ENCODE data around the gene PLXNA4.

PLXNA4 gene

GRCh38 chr7:132154695-132155471 lies 421.4 kb downstream of the PLXNA4 start (continued):
- TF ChIP-seq ZNF518A (tag by site-specific recombination; conservative IDR thresholded peaks at IDR 0.05; ENCODE audit: low read depth) = no peak
- TF ChIP-seq KLF17 (tag by site-specific recombination; IDR thresholded peaks at IDR 0.05) = no peak
- TF ChIP-seq ZNF561 (tag by site-specific recombination; IDR thresholded peaks at IDR 0.05; ENCODE audit: borderline replicate concordance) = no peak
- TF ChIP-seq ZNF501 (tag by site-specific recombination; IDR thresholded peaks at IDR 0.05) = no peak
- TF ChIP-seq BCL11A (tag by site-specific recombination; IDR thresholded peaks at IDR 0.05; ENCODE audit: low read depth) = no peak
- TF ChIP-seq PRDM4 (tag by site-specific recombination; IDR thresholded peaks at IDR 0.05) = no peak
- no peak for TF ChIP-seq ZBTB48 (tag by site-specific recombination; IDR thresholded peaks at IDR 0.05)
- no peak for TF ChIP-seq GLI4 (tag by site-specific recombination; IDR thresholded peaks at IDR 0.05)

- ChIA-PET POLR2A (no interaction called here), CTCF (interaction anchor here (0.5 to 0.7 kb wide), 3 partner anchors 23 to 1694 kb away, joined by 3 to 5 read pairs (median 4); no protein-coding TSS in a partner anchor)
- Histone ChIP-seq H3K9me3 (ENCODE audit: control insufficient read depth, insufficient read depth, low read depth, low read length) (no peaks in the 10 kb centered on the region), H3K4me3 (ENCODE audit: low read depth, low read length) (no peak overlapping the region), H3K4me1 (ENCODE audit: control insufficient read depth, insufficient read depth, low read length) (no peaks in the 10 kb centered on the region), H3K36me3 (ENCODE audit: control insufficient read depth in 2 of 2, insufficient read depth in 1 of 2, low read length in 2 of 2) (no peaks in the 10 kb centered on the region), H3K27ac (ENCODE audit: extremely low read depth, low read depth, low read length) (no peak overlapping the region)
- TF ChIP-seq ZNF48 (tag by site-specific recombination; IDR thresholded peaks at IDR 0.05) = no peak
Observed at GRCh38 chr7:132154248-132154647, 422.0 kb downstream of the PLXNA4 start.

- Histone ChIP-seq H3K4me1 (ENCODE audit: control insufficient read depth, insufficient read depth, low read length) (no peaks in the 10 kb centered on the region), H3K4me3 (ENCODE audit: low read depth, low read length) (no peak overlapping the region), H3K9me3 (ENCODE audit: control insufficient read depth, insufficient read depth, low read depth, low read length) (no peaks in the 10 kb centered on the region), H3K27ac (ENCODE audit: extremely low read depth, low read depth, low read length) (no peak overlapping the region), H3K36me3 (ENCODE audit: control insufficient read depth in 2 of 2, insufficient read depth in 1 of 2, low read length in 2 of 2) (no peaks in the 10 kb centered on the region)
- POLR2A ChIA-PET = no interaction called here
- CTCF ChIA-PET = interaction anchor here (0.6 kb wide), 2 partner anchors 462 to 595 kb away, joined by 3 to 4 read pairs; no protein-coding TSS in a partner anchor
- TF ChIP-seq ZNF596 (tag by site-specific recombination; IDR thresholded peaks at IDR 0.05) (no peak), ZNF266 (tag by site-specific recombination; IDR thresholded peaks at IDR 0.05; ENCODE audit: low read depth) (no peak), ZNF169 (tag by site-specific recombination; IDR thresholded peaks at IDR 0.05) (no peak), ZNF768 (tag by site-specific recombination; IDR thresholded peaks at IDR 0.05) (no peak), SP7 (tag by site-specific recombination; IDR thresholded peaks at IDR 0.05) (no peak), ZNF639 (tag by site-specific recombination; IDR thresholded peaks at IDR 0.05) (no peak), ZNF350 (tag by site-specific recombination; IDR thresholded peaks at IDR 0.05) (no peak), ZNF792 (tag by site-specific recombination; IDR thresholded peaks at IDR 0.05) (no peak), ZIC2 (tag by site-specific recombination; IDR thresholded peaks at IDR 0.05) (no peak; the same call in 1 of the 2 replicates), ZNF274 (IDR thresholded peaks at IDR 0.05; ENCODE audit: low read length) (no peak), ZNF274 (tag by site-specific recombination; IDR thresholded peaks at IDR 0.05; ENCODE audit: borderline replicate concordance) (peak; percentile 78), GLIS1 (tag by site-specific recombination; IDR thresholded peaks at IDR 0.05) (peak; percentile 46), ZFP3 (tag by site-specific recombination; IDR thresholded peaks at IDR 0.05; ENCODE audit: low read depth) (no peak)
Observed at GRCh38 chr7:132152131-132152889, 424.0 kb downstream of the PLXNA4 start.

Measured in HEK293 (cell line).